Measurements from ENCODE around the gene KEAP1. TPM values are rescaled to one million over a fixed set of nuclear protein-coding genes. Genes with fewer than 3 reads are reported as not detected.

The KEAP1 gene
- total and polyA plus RNA-seq, 10 of the 15 experiments (the other 5 are each of a cell fraction or from before 2014, with no cell fraction given), result 1.4 to 87.7 (median 48.6) TPM

GRCh38 chr19:10449037-10449436 lies 54.1 kb downstream of the KEAP1 start (continued):
- TF ChIP-seq ZBTB4 (CRISPR knock-in tag; IDR thresholded peaks at IDR 0.05) (no peak), MTA2 (IDR thresholded peaks at IDR 0.05; ENCODE audit: low read depth) (no peak), ESRRA (IDR thresholded peaks at IDR 0.05; ENCODE audit: low read length) (no peak), CREB1 (IDR thresholded peaks at IDR 0.05; ENCODE audit: low read depth) (no peak), ZNF384 (IDR thresholded peaks at IDR 0.05; ENCODE audit: borderline replicate concordance, low read depth, low read length) (no peak), POU2F2 (IDR thresholded peaks at IDR 0.05; ENCODE audit: borderline replicate concordance, low read depth, low read length) (no peak), MEF2B (IDR thresholded peaks at IDR 0.05; ENCODE audit: partially characterized antibody, poor library complexity, severe bottlenecking) (no peak), NRF1 (conservative IDR thresholded peaks at IDR 0.05; ENCODE audit: low read depth, low read length) (no peak), USF2 (IDR thresholded peaks at IDR 0.05; ENCODE audit: borderline replicate concordance, low read depth, low read length) (no peak), CUX1 (IDR thresholded peaks at IDR 0.05; ENCODE audit: insufficient replicate concordance, low read depth, low read length) (no peak), ZNF24 (IDR thresholded peaks at IDR 0.05) (no peak), IRF4 (IDR thresholded peaks at IDR 0.05; ENCODE audit: low read depth, low read length) (no peak)

All from GM12878 (cell line).